ENCODE results near the gene SNAP25. TPM values are rescaled to one million over a fixed set of nuclear protein-coding genes. Genes with fewer than 3 reads are reported as not detected.

The SNAP25 gene
- total RNA-seq, 4 donors from 2014 or later, result 0.22 to 0.39 TPM; not detected in 2

DNA sequence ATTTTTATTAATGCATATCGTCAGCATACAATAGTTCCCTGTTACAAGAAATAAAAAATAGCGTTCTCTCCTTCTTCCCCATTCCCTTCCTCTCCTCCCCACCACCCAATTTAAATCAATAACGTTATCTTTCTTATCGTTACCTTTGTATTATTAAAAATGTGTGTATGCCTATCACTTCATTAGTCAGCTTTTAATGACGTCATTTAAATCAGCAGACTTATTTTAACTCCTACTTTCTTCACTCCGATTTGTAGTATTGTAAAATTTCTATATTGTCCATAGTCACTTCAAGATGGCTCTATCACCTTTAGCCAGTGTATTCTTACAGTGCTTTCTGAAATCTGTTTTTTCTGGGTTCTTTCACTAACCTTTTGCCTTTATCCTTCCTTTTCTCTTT, 126.3 kb downstream of the SNAP25 start:
- Histone ChIP-seq H3K4me3 (no peak overlapping the region), H3K27ac (no peak overlapping the region), H3K4me1 (no peaks in the 10 kb centered on the region), H3K36me3 (no peaks in the 10 kb centered on the region), H3K9me3 (no peaks in the 10 kb centered on the region), H3K27me3 (no peaks in the 10 kb centered on the region)
- 82 to 88% methylated on average over 6 of the region's 6 CpGs for WGBS, 2 donors
- no peak for DNase-seq (ENCODE audit: low spot score in 2 of 2)
- TF ChIP-seq, protein P1, sequence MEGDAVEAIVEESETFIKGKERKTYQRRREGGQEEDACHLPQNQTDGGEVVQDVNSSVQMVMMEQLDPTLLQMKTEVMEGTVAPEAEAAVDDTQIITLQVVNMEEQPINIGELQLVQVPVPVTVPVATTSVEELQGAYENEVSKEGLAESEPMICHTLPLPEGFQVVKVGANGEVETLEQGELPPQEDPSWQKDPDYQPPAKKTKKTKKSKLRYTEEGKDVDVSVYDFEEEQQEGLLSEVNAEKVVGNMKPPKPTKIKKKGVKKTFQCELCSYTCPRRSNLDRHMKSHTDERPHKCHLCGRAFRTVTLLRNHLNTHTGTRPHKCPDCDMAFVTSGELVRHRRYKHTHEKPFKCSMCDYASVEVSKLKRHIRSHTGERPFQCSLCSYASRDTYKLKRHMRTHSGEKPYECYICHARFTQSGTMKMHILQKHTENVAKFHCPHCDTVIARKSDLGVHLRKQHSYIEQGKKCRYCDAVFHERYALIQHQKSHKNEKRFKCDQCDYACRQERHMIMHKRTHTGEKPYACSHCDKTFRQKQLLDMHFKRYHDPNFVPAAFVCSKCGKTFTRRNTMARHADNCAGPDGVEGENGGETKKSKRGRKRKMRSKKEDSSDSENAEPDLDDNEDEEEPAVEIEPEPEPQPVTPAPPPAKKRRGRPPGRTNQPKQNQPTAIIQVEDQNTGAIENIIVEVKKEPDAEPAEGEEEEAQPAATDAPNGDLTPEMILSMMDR (IDR thresholded peaks at IDR 0.05), result no peak
- no peak for TF ChIP-seq EP300 (IDR thresholded peaks at IDR 0.05)
- no peak for TF ChIP-seq POLR2A (IDR thresholded peaks at IDR 0.05)

DNA sequence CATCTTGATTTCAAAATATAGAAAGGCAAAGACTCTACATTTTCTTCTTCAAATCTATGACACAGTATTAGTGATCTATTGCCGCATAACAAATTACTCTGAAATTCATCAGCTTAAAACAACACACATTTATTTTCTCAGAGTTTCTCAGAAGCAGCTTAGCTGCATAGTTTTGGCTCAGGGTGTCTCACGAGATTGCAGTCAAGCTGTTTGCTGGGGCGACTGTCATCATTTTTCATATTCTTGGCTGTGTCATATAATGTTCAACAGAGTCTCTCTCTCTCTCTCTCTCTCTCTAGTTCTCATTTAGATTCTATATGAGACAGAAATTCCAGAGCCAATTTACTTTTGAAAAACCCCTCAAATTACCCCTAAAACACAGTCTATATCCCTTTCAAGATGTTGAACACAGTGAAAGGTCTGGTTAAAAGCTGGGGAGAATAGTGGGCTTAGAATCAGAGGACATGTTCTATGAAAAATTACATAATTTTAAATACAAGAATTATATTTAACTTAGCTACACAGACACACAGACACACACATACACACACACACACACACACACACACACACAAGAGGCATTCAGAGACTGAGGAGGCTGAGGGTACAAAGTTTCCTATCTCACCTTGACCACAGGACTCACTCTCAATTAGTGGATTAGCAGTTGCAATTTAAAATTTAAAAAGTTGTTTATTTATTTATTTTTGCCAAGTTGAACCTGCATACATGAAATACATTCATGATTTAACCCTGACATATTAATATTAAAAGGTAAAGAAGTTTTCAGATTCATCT, 128.7 kb downstream of the SNAP25 start:
- 40 to 60% methylated on average over 3 of the region's 3 CpGs for WGBS, 2 donors
- DNase-seq (ENCODE audit: low spot score in 2 of 2), result no peak
- no peaks in the 10 kb centered on the region for H3K4me1 ChIP-seq
- no peaks in the 10 kb centered on the region for H3K9me3 ChIP-seq
- TF ChIP-seq, protein P1 (IDR thresholded peaks at IDR 0.05), result no peak
- TF ChIP-seq EP300 (IDR thresholded peaks at IDR 0.05) (no peak), POLR2A (IDR thresholded peaks at IDR 0.05) (no peak)
- no peaks in the 10 kb centered on the region for H3K27me3 ChIP-seq
- H3K4me3 ChIP-seq, result no peak overlapping the region
- H3K27ac ChIP-seq, result no peak overlapping the region
- no peaks in the 10 kb centered on the region for H3K36me3 ChIP-seq

DNA sequence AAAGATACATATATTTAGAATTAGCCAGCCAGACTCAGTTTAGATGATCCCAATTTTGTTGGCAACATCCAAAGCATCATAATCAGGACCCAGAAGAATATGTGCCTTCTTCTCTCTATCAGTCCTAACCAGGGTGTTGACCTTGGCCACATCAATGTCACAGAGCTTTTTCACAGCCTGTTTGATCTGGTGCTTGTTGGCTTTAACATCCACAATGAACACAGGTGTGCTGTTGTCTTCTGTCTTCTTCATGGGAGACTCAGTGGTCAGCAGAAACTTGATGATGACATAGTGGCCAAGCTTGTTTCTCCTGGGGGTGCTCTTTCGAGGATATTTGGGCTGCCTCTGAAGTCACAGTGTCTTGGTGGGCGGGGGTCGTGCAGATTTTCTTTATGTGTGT, 130.5 kb downstream of the SNAP25 start:
- TF ChIP-seq, protein P1 (IDR thresholded peaks at IDR 0.05), result no peak
- no peak for TF ChIP-seq EP300 (IDR thresholded peaks at IDR 0.05)
- TF ChIP-seq POLR2A (IDR thresholded peaks at IDR 0.05), result no peak
- H3K9me3 ChIP-seq, result no peaks in the 10 kb centered on the region
- no peak for DNase-seq (ENCODE audit: low spot score in 2 of 2)
- H3K4me3 ChIP-seq, result no peak overlapping the region
- WGBS, 2 donors, result 84 to 91% methylated on average over 3 of the region's 3 CpGs
- H3K27me3 ChIP-seq, result no peaks in the 10 kb centered on the region
- H3K36me3 ChIP-seq, result no peaks in the 10 kb centered on the region
- no peak overlapping the region for H3K27ac ChIP-seq
- peaks cover 0 to 4% (median 0%) of the 10 kb centered on the region in 4 donors for H3K4me1 ChIP-seq

DNA sequence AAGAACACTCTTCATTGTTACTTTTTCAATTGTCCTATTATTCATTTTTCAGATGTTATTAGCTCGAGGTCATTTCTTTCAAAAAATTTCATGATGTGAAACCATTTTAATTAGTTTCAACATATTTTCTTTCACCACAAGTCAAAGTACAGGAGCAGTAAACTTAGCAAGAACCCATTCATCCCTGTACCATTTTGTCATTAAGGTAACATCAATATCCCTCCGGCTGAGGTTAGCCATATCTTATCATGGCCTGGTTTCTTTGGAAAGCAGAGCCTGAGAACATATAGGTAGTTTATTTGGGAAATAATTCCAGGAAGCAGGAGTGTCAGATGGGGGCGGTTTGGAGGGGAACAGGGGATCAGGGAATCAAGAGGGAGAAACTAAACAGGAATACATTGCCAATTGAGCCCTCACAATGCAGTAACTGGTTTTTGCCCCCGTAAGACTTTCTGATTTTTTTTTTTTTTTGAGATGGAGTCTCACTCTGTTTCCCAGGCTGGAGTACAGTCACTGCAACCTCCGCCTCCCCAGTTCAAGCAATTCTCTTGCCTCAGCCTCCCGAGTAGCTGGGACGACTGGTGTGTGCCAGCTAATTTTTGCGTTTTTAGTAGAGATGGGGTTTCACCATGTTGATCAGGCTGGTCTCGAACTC, 131.7 kb downstream of the SNAP25 start:
- WGBS, 2 donors, result 92% methylated on average over 9 of the region's 9 CpGs
- DNase-seq (ENCODE audit: low spot score in 2 of 2), result no peak
- TF ChIP-seq, protein P1 (IDR thresholded peaks at IDR 0.05), result no peak
- no peak for TF ChIP-seq EP300 (IDR thresholded peaks at IDR 0.05)
- TF ChIP-seq POLR2A (IDR thresholded peaks at IDR 0.05), result no peak
- Histone ChIP-seq H3K4me3 (no peak overlapping the region), H3K4me1 (peaks cover 0 to 4% (median 0%) of the 10 kb centered on the region in 4 donors), H3K27ac (peak overlapping the region in 1 of 4 donors; percentile 56), H3K9me3 (no peaks in the 10 kb centered on the region), H3K27me3 (no peaks in the 10 kb centered on the region), H3K36me3 (no peaks in the 10 kb centered on the region)
